IMR-90 (cell line): Measurements from ENCODE around the gene LRRN2. TPM values are rescaled to one million over a fixed set of nuclear protein-coding genes. Genes with fewer than 3 reads are reported as not detected.

Experiments used
- ATAC-seq: fragments of 200-7000 bp; cut with Tn5 transposase; 2 replicates; pipeline ENCODE4 v1.9.1; 2020; ENCODE audit warnings: low read depth, mild to moderate bottlenecking, moderate library complexity
- BruUV-seq: library from RNA; stranded (reverse); fragments of 400-500 nt; replicated peaks from 2 replicates; lab custom pipeline; 2021; lab: Mats Ljungman, UMichigan
- CTCF ChIA-PET: fragments of 300-600 bp; formaldehyde crosslinking; extraction: SDS; loops from one replicate; lab custom pipeline; 2021; ENCODE audit warnings: antibody characterized with exemption; lab: Yijun Ruan, JAX
- POLR2A ChIA-PET: fragments of 300-600 bp; sonication (Branson Sonifier 250); formaldehyde crosslinking; loops from one replicate; lab custom pipeline; 2022; ENCODE audit warnings: antibody characterized with exemption; ENCODE audit not compliant: unreplicated experiment; lab: Charles Lee
- DNase-seq: peaks from one replicate; pipeline ENCODE4 v3.0.0; 2013
- H2AFZ ChIP-seq: replicated peaks from 2 replicates; pipeline ENCODE3; 2013; ENCODE audit warnings: low read length, mild to moderate bottlenecking; ENCODE audit not compliant: poor library complexity
- H2AK5ac ChIP-seq: 2 replicates; pipeline ENCODE4 v1.6.1; 2013; ENCODE audit warnings: low read depth, low read length, inconsistent platforms
- H2AK9ac ChIP-seq: replicated peaks from 2 replicates; pipeline ENCODE3; 2013; ENCODE audit warnings: mild to moderate bottlenecking, low read depth, low read length, moderate library complexity; ENCODE audit not compliant: poor library complexity
- H2BK120ac ChIP-seq: 2 replicates; pipeline ENCODE4 v1.6.1; 2013; ENCODE audit warnings: low read depth, low read length, inconsistent platforms
- H2BK15ac ChIP-seq: 3 replicates; pipeline ENCODE4 v1.6.1; 2013; ENCODE audit warnings: low read depth, low read length, inconsistent platforms
- H2BK20ac ChIP-seq: 2 replicates; pipeline ENCODE4 v1.6.1; 2013; ENCODE audit warnings: low read depth, mild to moderate bottlenecking, inconsistent platforms, low read length, moderate library complexity
- H2BK5ac ChIP-seq: 2 replicates; pipeline ENCODE4 v1.6.1; 2013; ENCODE audit warnings: mild to moderate bottlenecking, low read depth, low read length, inconsistent platforms; ENCODE audit not compliant: poor library complexity, severe bottlenecking
- H3K14ac ChIP-seq: replicated peaks from 2 replicates; pipeline ENCODE4 v1.6.1; 2013; ENCODE audit warnings: low read depth, low read length, inconsistent platforms
- H3K18ac ChIP-seq: 2 replicates; pipeline ENCODE4 v1.6.1; 2013; ENCODE audit warnings: low read depth, low read length, control low read depth
- H3K23ac ChIP-seq: 2 replicates; pipeline ENCODE4 v1.6.1; 2013; ENCODE audit warnings: low read depth, low read length, inconsistent platforms
- H3K27ac ChIP-seq: 2 replicates; pipeline ENCODE4 v1.5.1; 2013; ENCODE audit warnings: mild to moderate bottlenecking, control low read depth, low read length; ENCODE audit not compliant: insufficient read depth
- H3K27me3 ChIP-seq: 2 replicates; pipeline ENCODE4 v1.6.1; 2013; ENCODE audit warnings: low read length; ENCODE audit not compliant: control insufficient read depth, insufficient read depth
- H3K36me3 ChIP-seq: 2 replicates; pipeline ENCODE4 v1.6.1; 2013; ENCODE audit warnings: low read length, mixed read lengths; ENCODE audit not compliant: control insufficient read depth, insufficient read depth
- H3K4ac ChIP-seq: 2 replicates; pipeline ENCODE4 v1.6.1; 2013; ENCODE audit warnings: low read depth, low read length, inconsistent platforms
- H3K4me1 ChIP-seq: 2 replicates; pipeline ENCODE4 v1.6.1; 2013; ENCODE audit warnings: low read length, mixed read lengths; ENCODE audit not compliant: control insufficient read depth, insufficient read depth
- H3K4me2 ChIP-seq: 2 replicates; pipeline ENCODE4 v1.6.1; 2013; ENCODE audit warnings: low read depth, mild to moderate bottlenecking, control low read depth, low read length, moderate library complexity
- H3K4me3 ChIP-seq: 2 replicates; pipeline ENCODE4 v1.5.1; 2013; ENCODE audit warnings: low read depth, mild to moderate bottlenecking, control low read depth, low read length, moderate library complexity; ENCODE audit not compliant: insufficient read depth
- H3K56ac ChIP-seq: 2 replicates; pipeline ENCODE4 v1.6.1; 2013; ENCODE audit warnings: low read length, inconsistent platforms; ENCODE audit not compliant: insufficient read depth; ENCODE audit errors: extremely low read depth
- H3K79me1 ChIP-seq, 2 experiments: 2 replicates each; pipeline ENCODE4 v1.6.1; 2013; ENCODE audit warnings: low read length in 2 of 2, inconsistent platforms in 1 of 2, low read depth in 1 of 2
- H3K9ac ChIP-seq: 2 replicates; pipeline ENCODE4 v1.6.1; 2013; ENCODE audit warnings: low read depth, low read length, control low read depth
- H3K9me1 ChIP-seq: 2 replicates; pipeline ENCODE4 v1.6.1; 2013; ENCODE audit warnings: low read length, inconsistent platforms; ENCODE audit not compliant: insufficient read depth
- H3K9me3 ChIP-seq: 2 replicates; pipeline ENCODE4 v1.6.1; 2013; ENCODE audit warnings: low read length; ENCODE audit not compliant: control insufficient read depth, insufficient read depth
- H4K20me1 ChIP-seq: 2 replicates; pipeline ENCODE4 v1.6.1; 2013; ENCODE audit warnings: low read length, inconsistent platforms; ENCODE audit not compliant: insufficient read depth
- H4K5ac ChIP-seq: 2 replicates; pipeline ENCODE4 v1.6.1; 2013; ENCODE audit warnings: mild to moderate bottlenecking, low read depth, low read length, control low read depth
- H4K8ac ChIP-seq, 2 experiments: 2 replicates each; pipeline ENCODE4 v1.6.1; 2013; ENCODE audit warnings: low read depth in 2 of 2, low read length in 2 of 2, control low read depth in 1 of 2, inconsistent platforms in 1 of 2
- H4K91ac ChIP-seq: 2 replicates; pipeline ENCODE4 v1.6.1; 2013; ENCODE audit warnings: low read depth, low read length, inconsistent platforms; ENCODE audit not compliant: insufficient read depth
- BHLHE40 ChIP-seq: fragments of 150-350 bp; IDR thresholded peaks from 2 replicates; pipeline ENCODE4 v1.6.1; 2016; ENCODE audit warnings: mild to moderate bottlenecking, low read depth, low read length
- CEBPB ChIP-seq: IDR thresholded peaks from 2 replicates; pipeline ENCODE4 v1.6.1; 2012; ENCODE audit warnings: low read depth, low read length, improper control_type of control experiment
- CHD1 ChIP-seq: IDR thresholded peaks from 2 replicates; pipeline ENCODE4 v1.6.1; 2012; ENCODE audit warnings: low read depth, low read length, improper control_type of control experiment
- CTCF ChIP-seq: conservative IDR thresholded peaks from 2 replicates; pipeline ENCODE4 v1.5.1; 2012; ENCODE audit warnings: mild to moderate bottlenecking, low read depth, low read length, improper control_type of control experiment
- ELK1 ChIP-seq: fragments of 150-350 bp; IDR thresholded peaks from 2 replicates; pipeline ENCODE4 v1.6.1; 2016; ENCODE audit warnings: low read depth, mild to moderate bottlenecking, low read length, moderate library complexity, borderline replicate concordance
- FOS ChIP-seq: fragments of 150-350 bp; IDR thresholded peaks from 2 replicates; pipeline ENCODE4 v1.6.1; 2016; ENCODE audit warnings: low read depth, low read length
- MAFK ChIP-seq: IDR thresholded peaks from 2 replicates; pipeline ENCODE4 v1.6.1; 2012; ENCODE audit warnings: low read depth, low read length, improper control_type of control experiment
- MAZ ChIP-seq: IDR thresholded peaks from 2 replicates; pipeline ENCODE4 v1.6.1; 2012; ENCODE audit warnings: low read depth, mild to moderate bottlenecking, low read length, improper control_type of control experiment, moderate library complexity, borderline replicate concordance
- MXI1 ChIP-seq: IDR thresholded peaks from 2 replicates; pipeline ENCODE4 v1.6.1; 2012; ENCODE audit warnings: low read depth, mild to moderate bottlenecking, low read length, moderate library complexity, borderline replicate concordance
- NFE2L2 ChIP-seq: fragments of 150-350 bp; IDR thresholded peaks from 2 replicates; pipeline ENCODE4 v1.6.1; 2016; ENCODE audit warnings: low read depth, mild to moderate bottlenecking, low read length
- POLR2A ChIP-seq: IDR thresholded peaks from 2 replicates; pipeline ENCODE4 v1.6.1; 2012; ENCODE audit warnings: mild to moderate bottlenecking, low read depth, low read length
- RAD21 ChIP-seq: IDR thresholded peaks from 2 replicates; pipeline ENCODE4 v1.6.1; 2012; ENCODE audit warnings: low read length, improper control_type of control experiment
- RCOR1 ChIP-seq: IDR thresholded peaks from 2 replicates; pipeline ENCODE4 v1.6.1; 2012; ENCODE audit warnings: mild to moderate bottlenecking, low read length, improper control_type of control experiment; ENCODE audit not compliant: insufficient replicate concordance
- RFX5 ChIP-seq: IDR thresholded peaks from 2 replicates; pipeline ENCODE4 v1.8.0; 2012; ENCODE audit warnings: low read depth, mild to moderate bottlenecking, low read length, moderate library complexity
- SMC3 ChIP-seq: fragments of 150-350 bp; IDR thresholded peaks from 2 replicates; pipeline ENCODE4 v1.6.1; 2016; ENCODE audit warnings: low read depth, mild to moderate bottlenecking, antibody characterized with exemption, low read length, moderate library complexity
- USF2 ChIP-seq: fragments of 150-350 bp; IDR thresholded peaks from 2 replicates; pipeline ENCODE4 v1.6.1; 2017; ENCODE audit warnings: mild to moderate bottlenecking, antibody characterized with exemption, low read length, low read depth
- WGBS, 2 experiments: methylation state at CpG; one replicate each; pipeline versions ENCODE4 v1.1.5 to v1.1.7; 2013; ENCODE audit warnings: missing lambda C conversion rate in 2 of 2; ENCODE audit not compliant: insufficient read length in 1 of 2; ENCODE audit errors: extremely low coverage in 2 of 2; 5-methylcytosine and 5-hydroxymethylcytosine counted together
- dilution Hi-C: fragments of 300-500 bp; cut with HindIII; formaldehyde crosslinking; loops from one replicate; pipeline ENCODE4 v1.14.3; 2018; ENCODE audit warnings: low sequenced_read_pairs; ENCODE audit not compliant: unreplicated experiment
- in situ Hi-C: fragments of 300-500 bp; cut with MboI; formaldehyde crosslinking; loops from 3 replicates; pipeline ENCODE4 v1.14.3; 2019; ENCODE audit warnings: low sequenced_read_pairs, inconsistent platforms, mixed read lengths
- intact Hi-C: fragments of 100-400 bp; cut with micrococcal nuclease; formaldehyde crosslinking; loops from 2 replicates; pipeline ENCODE4 v1.10.0; 2022
- polyA plus RNA-seq, 3 experiments: library from polyadenylated mRNA; depleted of rRNA; stranded (reverse); fragments of >200 nt; gene quantifications; 2 replicates each; pipeline ENCODE4 v1.2.3, GENCODE V29; 2012; ENCODE audit warnings: low replicate concordance in 1 of 3
- total RNA-seq: library from RNA; depleted of rRNA; stranded (reverse); fragments of >200 nt; gene quantifications from 2 replicates; pipeline ENCODE4 v1.2.3, GENCODE V29; 2012

LRRN2 gene
- total and polyA plus RNA-seq, 2 of the 4 experiments (the other 2 are of a cell fraction) = not detected

DNA sequence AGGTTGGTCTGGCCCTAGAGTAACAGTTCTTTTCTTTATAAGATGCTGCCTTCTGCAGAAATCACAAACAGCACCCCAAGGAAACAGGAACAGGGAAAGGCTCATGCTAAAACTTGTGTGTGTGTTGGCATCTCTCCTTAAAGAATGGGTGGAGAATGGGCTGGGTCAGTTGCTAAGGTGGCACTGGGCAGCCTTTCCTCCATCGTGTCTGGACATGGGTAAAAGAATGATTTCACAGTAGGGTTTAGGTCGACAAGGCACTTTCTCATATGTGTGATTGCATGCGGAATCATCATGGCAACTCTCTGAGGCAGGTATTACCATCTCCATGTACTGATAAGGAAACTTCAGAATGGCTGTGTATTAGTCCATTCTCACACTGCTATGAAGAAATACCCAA is 40.3 kb downstream of the LRRN2 start:
- no peak for DNase-seq
- Histone ChIP-seq H4K20me1 (no peaks in the 10 kb centered on the region), H4K5ac (no peak overlapping the region), H2BK5ac (no peak overlapping the region), H3K56ac (no peak overlapping the region), H3K4me1 (no peaks in the 10 kb centered on the region), H3K14ac (no peak overlapping the region), H3K9me1 (no peaks in the 10 kb centered on the region), H2BK20ac (no peak overlapping the region), H4K8ac (no peak overlapping the region), H3K27ac (no peak overlapping the region), H3K18ac (no peak overlapping the region), H3K27me3 (peaks cover 13% of the 10 kb centered on the region), H2AK5ac (no peak overlapping the region), H3K9ac (no peak overlapping the region), H4K91ac (no peak overlapping the region), H3K4ac (no peak overlapping the region), H2BK15ac (no peak overlapping the region), H3K4me2 (no peak overlapping the region), H3K9me3 (no peaks in the 10 kb centered on the region), H2BK120ac (no peak overlapping the region), H3K4me3 (no peak overlapping the region), H2AK9ac (no peak overlapping the region), H3K79me1 (no peaks in the 10 kb centered on the region), H3K23ac (no peak overlapping the region), H3K36me3 (no peaks in the 10 kb centered on the region), H2AFZ (no peak overlapping the region)
- dilution Hi-C loops = no loop called here
- intact Hi-C loops = no loop called here
- ATAC-seq = no peak
- ChIA-PET CTCF (no interaction called here), POLR2A (no interaction called here)
- TF ChIP-seq USF2 = no peak
- TF ChIP-seq MXI1 = no peak
- TF ChIP-seq BHLHE40 = no peak
- no peak for TF ChIP-seq CEBPB
- TF ChIP-seq NFE2L2 = no peak
- TF ChIP-seq RFX5 = no peak
- TF ChIP-seq POLR2A = no peak
- TF ChIP-seq MAZ = no peak
- no peak for TF ChIP-seq CHD1
- TF ChIP-seq MAFK = no peak
- no peak for TF ChIP-seq FOS
- TF ChIP-seq RAD21 = no peak
- no peak for TF ChIP-seq ELK1
- TF ChIP-seq CTCF = no peak
- TF ChIP-seq RCOR1 = no peak
- no peak for TF ChIP-seq SMC3
- BruUV-seq = no TSS peak
- no CpG with 5 or more reads among the region's 3 CpGs for WGBS, 2 experiments
- in situ Hi-C loops = no loop called here
